Panc1 (cell line): ENCODE data around the gene KRTAP9-4. TPM values are rescaled to one million over a fixed set of nuclear protein-coding genes. Genes with fewer than 3 reads are reported as not detected.
"Not testable (repeated sequence)": the region's sequence is repeated elsewhere in the genome, so short reads cannot be mapped to it uniquely, and the experiment has no call there.

Experiments
- ATAC-seq: fragments of 200-7000 bp; cut with Tn5 transposase; 2 replicates; pipeline ENCODE4 v1.9.1; 2020; ENCODE audit warnings: mild to moderate bottlenecking, moderate library complexity
- BruUV-seq: library from RNA; stranded (reverse); fragments of 400-500 nt; replicated peaks from 2 replicates; lab custom pipeline; 2021; lab: Mats Ljungman, UMichigan
- CTCF ChIA-PET: fragments of 300-600 bp; sonication (Branson Sonifier 250); formaldehyde crosslinking; loops from one replicate; lab custom pipeline; 2022; ENCODE audit warnings: antibody characterized with exemption; lab: Charles Lee
- POLR2A ChIA-PET: fragments of 300-600 bp; sonication (Branson Sonifier 250); formaldehyde crosslinking; loops from one replicate; lab custom pipeline; 2022; ENCODE audit warnings: antibody characterized with exemption; lab: Charles Lee
- DNase-seq: peaks from one replicate; pipeline ENCODE4 v3.0.0-alpha.2; 2010; ENCODE audit warnings: low read depth, low spot score
- H3K27ac ChIP-seq: 2 replicates; pipeline ENCODE4 v1.5.1; 2011; ENCODE audit warnings: mild to moderate bottlenecking, low read length, inconsistent platforms
- H3K27me3 ChIP-seq: fragments of 200-500 bp; sonication (Bioruptor generic); 2 replicates; pipeline ENCODE4 v1.6.0; 2014; ENCODE audit warnings: low read length, inconsistent platforms; ENCODE audit not compliant: control insufficient read depth, insufficient read depth
- H3K36me3 ChIP-seq: fragments of 200-500 bp; sonication (Bioruptor generic); 2 replicates; pipeline ENCODE4 v1.5.1; 2014; ENCODE audit warnings: inconsistent platforms, mild to moderate bottlenecking, low read length, moderate library complexity; ENCODE audit not compliant: control insufficient read depth, insufficient read depth
- H3K4me1 ChIP-seq: 2 replicates; pipeline ENCODE4 v1.5.1; 2011; ENCODE audit warnings: inconsistent platforms, mild to moderate bottlenecking, low read length, moderate library complexity; ENCODE audit not compliant: control insufficient read depth, insufficient read depth
- H3K4me3 ChIP-seq, 2 experiments: 2 replicates each; pipeline ENCODE4 v1.5.1; 2011 to 2012; ENCODE audit warnings: low read depth in 2 of 2, low read length in 2 of 2, mild to moderate bottlenecking in 2 of 2, inconsistent platforms in 1 of 2, moderate library complexity in 1 of 2
- H3K9me3 ChIP-seq: fragments of 200-500 bp; sonication (Bioruptor generic); 2 replicates; pipeline ENCODE4 v1.5.1; 2014; ENCODE audit warnings: low read depth, mild to moderate bottlenecking, inconsistent platforms, low read length, moderate library complexity; ENCODE audit not compliant: control insufficient read depth, insufficient read depth
- CTCF ChIP-seq: fragments of 450-650 bp; IDR thresholded peaks from 2 replicates; pipeline ENCODE4 v1.5.1; 2017; ENCODE audit warnings: mild to moderate bottlenecking
- POLR2AphosphoS5 ChIP-seq: IDR thresholded peaks from 2 replicates; pipeline ENCODE4 v1.6.1; 2012; ENCODE audit warnings: mild to moderate bottlenecking, low read depth, low read length, moderate library complexity
- REST ChIP-seq, 2 experiments: IDR thresholded peaks; 2 replicates each; pipeline ENCODE4 v1.6.1; 2011 to 2012; ENCODE audit warnings: low read depth in 2 of 2, control low read depth in 1 of 2, low read length in 1 of 2, mild to moderate bottlenecking in 1 of 2, moderate library complexity in 1 of 2; ENCODE audit not compliant: insufficient read depth in 1 of 2
- SIN3A ChIP-seq: IDR thresholded peaks from 2 replicates; pipeline ENCODE4 v1.6.1; 2012; ENCODE audit warnings: low read depth, mild to moderate bottlenecking, low read length, moderate library complexity, borderline replicate concordance; ENCODE audit not compliant: insufficient read depth
- TCF7L2 ChIP-seq: IDR thresholded peaks from 2 replicates; pipeline ENCODE4 v1.6.1; 2011; ENCODE audit warnings: mild to moderate bottlenecking, low read depth, low read length, inconsistent platforms
- in situ Hi-C: cut with HindIII; loops from 2 replicates; pipeline ENCODE4 v1.10.0; 2016; ENCODE audit warnings: low sequenced_read_pairs, low pct_unique_long_range_greater_than_20kb
- intact Hi-C: fragments of 100-400 bp; cut with micrococcal nuclease; formaldehyde crosslinking; loops from one replicate; pipeline ENCODE4 v1.10.0; 2022; ENCODE audit not compliant: unreplicated experiment
- total RNA-seq: library from RNA; stranded (reverse); gene quantifications from one replicate; pipeline ENCODE4 v1.2.1, GENCODE V29; 2021; ENCODE audit not compliant: unreplicated experiment

KRTAP9-4 gene
- total RNA-seq, 1 experiment from 2014 or later, result not detected

- H3K27ac ChIP-seq, H3K9me3 ChIP-seq, BruUV-seq, POLR2A ChIA-PET, H3K4me3 ChIP-seq, DNase-seq, CTCF ChIA-PET, H3K4me1 ChIP-seq, H3K36me3 ChIP-seq, in situ Hi-C loops, intact Hi-C loops, ATAC-seq: not testable (repeated sequence)
- peaks cover 12% of the 10 kb centered on the region for H3K27me3 ChIP-seq
These were observed 26.2 kb downstream of the KRTAP9-4 start, which contains the start of gene KRTAP9-7 for GRCh38 chr17:41275648-41276190. Gene KRTAP9-7, plus strand, starts transcription at chr17:41275698. Its CDS starts 0 bp downstream, at chr17:41275698.

GRCh38 chr17:41278176-41278955 is 28.9 kb downstream of the KRTAP9-4 start:
- H3K4me1 ChIP-seq, result no peaks in the 10 kb centered on the region
- ATAC-seq (no peak), DNase-seq (no peak)
- in situ Hi-C loops, result no loop called here
- H3K4me3 ChIP-seq, result no peak overlapping the region
- CTCF ChIA-PET, result no interaction called here
- H3K27ac ChIP-seq, result no peak overlapping the region
- no peak for TF ChIP-seq REST (IDR thresholded peaks at IDR 0.05; ENCODE audit: insufficient read depth in 1 of 2, low read depth in 2 of 2, low read length in 1 of 2)
- no peak for TF ChIP-seq CTCF
- TF ChIP-seq SIN3A, result no peak
- TF ChIP-seq POLR2AphosphoS5, result no peak
- TF ChIP-seq TCF7L2, result no peak
- H3K36me3 ChIP-seq, result no peaks in the 10 kb centered on the region
- H3K27me3 ChIP-seq, result peaks cover 14% of the 10 kb centered on the region
- POLR2A ChIA-PET, result no interaction called here
- BruUV-seq, result no TSS peak
- H3K9me3 ChIP-seq, result no peaks in the 10 kb centered on the region
- intact Hi-C loops, result no loop called here

- ChIA-PET CTCF (no interaction called here), POLR2A (no interaction called here)
- in situ Hi-C loops (no loop called here), intact Hi-C loops (no loop called here)
- peaks cover 2% of the 10 kb centered on the region; the same call in 1 of the 2 replicates for H3K27me3 ChIP-seq
- no peak for DNase-seq
- no peaks in the 10 kb centered on the region for H3K4me1 ChIP-seq
- no peaks in the 10 kb centered on the region for H3K36me3 ChIP-seq
- no peak overlapping the region for H3K27ac ChIP-seq
- BruUV-seq, result no TSS peak
- no peak for ATAC-seq
- no peaks in the 10 kb centered on the region for H3K9me3 ChIP-seq
- no peak for TF ChIP-seq CTCF
- no peak for TF ChIP-seq TCF7L2
- no peak for TF ChIP-seq POLR2AphosphoS5
- no peak for TF ChIP-seq REST (IDR thresholded peaks at IDR 0.05; ENCODE audit: insufficient read depth in 1 of 2, low read depth in 2 of 2, low read length in 1 of 2)
- no peak for TF ChIP-seq SIN3A
- no peak overlapping the region for H3K4me3 ChIP-seq
These were observed 34.6 kb downstream of the KRTAP9-4 start for GRCh38 chr17:41284043-41284442.
